Liver (tissue), 9 donors: ENCODE data around the gene ERC1. TPM values are rescaled to one million over a fixed set of nuclear protein-coding genes. Genes with fewer than 3 reads are reported as not detected.

Source experiments
- DNase-seq: peaks from one replicate; pipeline ENCODE4 v3.0.0-alpha.2; 2017; ENCODE audit warnings: low spot score
- H3K27ac ChIP-seq, 2 donors: one replicate each; pipeline ENCODE4 v1.7.0; 2013; ENCODE audit warnings: inconsistent platforms in 2 of 2, low read length in 2 of 2, control low read depth in 1 of 2, low read depth in 1 of 2, mild to moderate bottlenecking in 1 of 2
- H3K27me3 ChIP-seq, 4 donors: one replicate each; pipeline versions ENCODE4 v1.6.1 to v1.7.0; 2013; ENCODE audit warnings: low read length in 3 of 4, inconsistent platforms in 1 of 4, mild to moderate bottlenecking in 1 of 4, moderate library complexity in 1 of 4; ENCODE audit not compliant: control insufficient read depth in 4 of 4, insufficient read depth in 4 of 4
- H3K36me3 ChIP-seq, 4 donors: one replicate each; pipeline versions ENCODE4 v1.6.1 to v1.7.0; 2013; ENCODE audit warnings: low read length in 3 of 4, mild to moderate bottlenecking in 3 of 4, low read depth in 1 of 4, moderate library complexity in 1 of 4; ENCODE audit not compliant: control insufficient read depth in 4 of 4, insufficient read depth in 3 of 4
- H3K4me1 ChIP-seq, 4 donors: one replicate each; pipeline versions ENCODE4 v1.6.1 to v1.7.0; 2013; ENCODE audit warnings: low read length in 3 of 4, mild to moderate bottlenecking in 3 of 4, moderate library complexity in 1 of 4; ENCODE audit not compliant: control insufficient read depth in 4 of 4, insufficient read depth in 4 of 4
- H3K4me3 ChIP-seq, 3 donors: one replicate each; pipeline versions ENCODE4 v1.6.1 to v1.7.0; 2013; ENCODE audit warnings: low read length in 3 of 3, control low read depth in 1 of 3, low read depth in 1 of 3, mild to moderate bottlenecking in 1 of 3
- H3K9ac ChIP-seq, 2 donors: one replicate each; pipeline ENCODE4 v1.7.0; 2013; ENCODE audit warnings: low read length in 2 of 2, mild to moderate bottlenecking in 2 of 2, moderate library complexity in 2 of 2, control low read depth in 1 of 2, low read depth in 1 of 2
- H3K9me3 ChIP-seq, 4 donors: one replicate each; pipeline versions ENCODE4 v1.6.1 to v1.7.0; 2013; ENCODE audit warnings: low read length in 3 of 4; ENCODE audit not compliant: control insufficient read depth in 4 of 4
- EGR1 ChIP-seq, 2 donors: IDR thresholded peaks; 2 replicates each; pipeline ENCODE4 v1.6.1; 2016 to 2018; ENCODE audit warnings: antibody characterized with exemption in 2 of 2, low read depth in 2 of 2
- FOXA2 ChIP-seq: IDR thresholded peaks from 2 replicates; pipeline ENCODE4 v1.6.1; 2016; ENCODE audit warnings: antibody characterized with exemption
- GABPA ChIP-seq, 2 donors: IDR thresholded peaks in 1 of 2; conservative IDR thresholded peaks in 1 of 2; 2 replicates each; pipeline ENCODE4 v1.6.1; 2016; ENCODE audit warnings: antibody characterized with exemption in 2 of 2, mild to moderate bottlenecking in 1 of 2, moderate library complexity in 1 of 2
- HNF4A ChIP-seq, 2 donors: conservative IDR thresholded peaks; 2 replicates each; pipeline ENCODE4 v1.6.1; 2016; ENCODE audit warnings: antibody characterized with exemption in 2 of 2, mild to moderate bottlenecking in 2 of 2
- HNF4G ChIP-seq: IDR thresholded peaks from 2 replicates; pipeline ENCODE4 v1.6.1; 2016; ENCODE audit warnings: antibody characterized with exemption
- JUND ChIP-seq, 2 donors: IDR thresholded peaks; 2 replicates each; pipeline ENCODE4 v1.6.1; 2016; ENCODE audit warnings: antibody characterized with exemption in 2 of 2
- NR2F2 ChIP-seq: IDR thresholded peaks from 2 replicates; pipeline ENCODE4 v1.6.1; 2016; ENCODE audit warnings: antibody characterized with exemption
- RAD21 ChIP-seq, 2 donors: IDR thresholded peaks; 2 replicates each; pipeline ENCODE4 v1.6.1; 2016; ENCODE audit warnings: antibody characterized with exemption in 2 of 2, mild to moderate bottlenecking in 2 of 2
- RXRA ChIP-seq, 2 donors: IDR thresholded peaks; 2 replicates each; pipeline ENCODE4 v1.6.1; 2017 to 2018; ENCODE audit warnings: antibody characterized with exemption in 2 of 2, mild to moderate bottlenecking in 1 of 2
- TAF1 ChIP-seq: conservative IDR thresholded peaks from 2 replicates; pipeline ENCODE4 v1.6.1; 2016; ENCODE audit warnings: antibody characterized with exemption, mild to moderate bottlenecking
- YY1 ChIP-seq: IDR thresholded peaks from 2 replicates; pipeline ENCODE4 v1.6.1; 2016; ENCODE audit warnings: antibody characterized with exemption, mild to moderate bottlenecking
- WGBS: extraction: QIAGEN DNeasy Blood & Tissue Kit; methylation state at CpG from one replicate; pipeline ENCODE4 v1.1.7; 2013; 5-methylcytosine and 5-hydroxymethylcytosine counted together
- polyA plus RNA-seq, 2 donors: library from polyadenylated mRNA; stranded (reverse) in 1 of 2; unstranded in 1 of 2; fragments of 200-250 nt in 1 of 2; fragments of >200 nt in 1 of 2; fragmentation: Nextera tagmentation in 1 of 2; extraction: Ambion mirVana in 1 of 2; gene quantifications; one replicate each; pipeline versions ENCODE4 v1.2.1 to v1.2.3, GENCODE V29; 2013 to 2015
- total RNA-seq, 2 donors: library from RNA; depleted of rRNA; stranded (reverse); fragments of >200 nt; gene quantifications; one replicate each; pipeline ENCODE4 v1.2.3, GENCODE V29; 2014
- TF ChIP-seq, protein P1 (sequence below): IDR thresholded peaks from 2 replicates; pipeline ENCODE4 v1.6.1; 2016; ENCODE audit warnings: antibody characterized with exemption
- TF ChIP-seq, protein P2 (sequence below): IDR thresholded peaks from 2 replicates; pipeline ENCODE4 v1.6.1; 2016; ENCODE audit warnings: antibody characterized with exemption
- TF ChIP-seq, protein P3 (sequence below): fragments of 150-350 bp; IDR thresholded peaks from 2 replicates; pipeline ENCODE4 v1.5.1; 2017; ENCODE audit warnings: improper control_type of control experiment, low read depth, low read length; ENCODE audit not compliant: missing input control
- TF ChIP-seq, protein P4 (sequence below): IDR thresholded peaks from 2 replicates; pipeline ENCODE4 v1.6.1; 2016; ENCODE audit warnings: antibody characterized with exemption, mild to moderate bottlenecking
- TF ChIP-seq, protein P5 (sequence below): IDR thresholded peaks from 2 replicates; pipeline ENCODE4 v1.6.1; 2016; ENCODE audit warnings: antibody characterized with exemption
- donor health status: healthy.
- donor health status: healthy.
- donor health status: healthy.
- donor health status: healthy.
- donor health status: healthy.

The ERC1 gene
- total and polyA plus RNA-seq, 4 donors, result 6.2 to 50.2 (median 10.3) TPM

DNA sequence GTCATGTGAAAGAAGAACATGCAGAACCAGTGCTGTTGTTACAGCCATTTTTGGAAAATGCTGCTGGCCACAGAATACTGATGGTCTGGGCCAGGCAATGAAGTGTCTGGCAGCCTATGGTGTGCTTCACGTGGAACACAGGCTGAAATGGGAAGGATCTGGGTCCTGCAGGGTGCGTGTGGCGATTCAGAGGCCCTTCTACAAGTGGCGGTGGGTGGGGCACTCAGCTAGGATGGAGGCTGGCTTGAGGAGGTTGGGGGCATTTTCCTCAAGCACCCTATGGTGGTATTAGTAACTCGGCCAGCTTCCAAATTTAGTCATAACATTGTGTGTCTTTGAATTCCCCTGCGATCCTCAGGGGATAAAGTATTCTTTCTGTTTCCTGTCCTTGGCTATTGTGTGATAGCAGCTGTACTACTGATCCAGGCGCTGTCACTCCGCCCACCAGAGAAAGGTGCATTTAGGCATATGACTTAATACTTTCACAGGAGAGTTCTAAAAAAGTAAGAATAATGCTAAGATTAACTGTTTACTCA is 32.4 kb upstream of the ERC1 start:
- Histone ChIP-seq H3K9ac (no peak overlapping the region), H3K4me1 (no peaks in the 10 kb centered on the region), H3K36me3 (no peaks in the 10 kb centered on the region), H3K4me3 (no peak overlapping the region), H3K9me3 (no peaks in the 10 kb centered on the region), H3K27me3 (no peaks in the 10 kb centered on the region), H3K27ac (no peak overlapping the region)
- WGBS, result 72% methylated on average over 8 of the region's 8 CpGs
- TF ChIP-seq JUND (IDR thresholded peaks at IDR 0.05), result no peak
- TF ChIP-seq, protein P1, sequence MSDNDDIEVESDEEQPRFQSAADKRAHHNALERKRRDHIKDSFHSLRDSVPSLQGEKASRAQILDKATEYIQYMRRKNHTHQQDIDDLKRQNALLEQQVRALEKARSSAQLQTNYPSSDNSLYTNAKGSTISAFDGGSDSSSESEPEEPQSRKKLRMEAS, result no peak
- TF ChIP-seq TAF1, result no peak
- no peak for TF ChIP-seq EGR1 (IDR thresholded peaks at IDR 0.05; ENCODE audit: low read depth in 2 of 2)
- no peak for TF ChIP-seq RAD21 (IDR thresholded peaks at IDR 0.05)
- no peak for TF ChIP-seq NR2F2
- no peak for TF ChIP-seq FOXA2
- TF ChIP-seq, protein P2, sequence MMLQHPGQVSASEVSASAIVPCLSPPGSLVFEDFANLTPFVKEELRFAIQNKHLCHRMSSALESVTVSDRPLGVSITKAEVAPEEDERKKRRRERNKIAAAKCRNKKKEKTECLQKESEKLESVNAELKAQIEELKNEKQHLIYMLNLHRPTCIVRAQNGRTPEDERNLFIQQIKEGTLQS, result no peak
- TF ChIP-seq GABPA (IDR thresholded peaks at IDR 0.05 in 1 of 2, conservative IDR thresholded peaks at IDR 0.05 in 1 of 2), result no peak
- no peak for DNase-seq

DNA sequence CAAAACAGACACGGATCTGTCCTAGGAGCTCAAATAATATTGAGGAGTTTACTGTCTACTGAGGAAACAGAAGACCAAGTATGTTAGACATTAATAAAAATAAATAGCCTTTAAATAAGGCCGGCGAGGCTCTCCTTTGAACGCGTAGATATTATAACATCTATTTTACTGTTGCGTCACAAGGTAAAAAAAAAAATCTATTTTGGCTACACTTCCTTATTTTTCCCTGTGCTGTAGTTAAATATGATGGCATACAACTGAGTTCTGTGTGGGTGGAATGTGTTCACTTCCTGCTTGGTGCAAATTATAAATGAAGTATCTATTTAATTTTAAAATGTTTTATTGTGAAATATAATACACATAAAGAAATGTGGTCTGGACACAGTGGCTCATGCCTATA is 24.3 kb upstream of the ERC1 start:
- Histone ChIP-seq H3K4me1 (no peaks in the 10 kb centered on the region), H3K9ac (no peak overlapping the region), H3K27ac (no peak overlapping the region), H3K27me3 (no peaks in the 10 kb centered on the region), H3K4me3 (no peak overlapping the region), H3K9me3 (no peaks in the 10 kb centered on the region), H3K36me3 (no peaks in the 10 kb centered on the region)
- TF ChIP-seq, protein P3, sequence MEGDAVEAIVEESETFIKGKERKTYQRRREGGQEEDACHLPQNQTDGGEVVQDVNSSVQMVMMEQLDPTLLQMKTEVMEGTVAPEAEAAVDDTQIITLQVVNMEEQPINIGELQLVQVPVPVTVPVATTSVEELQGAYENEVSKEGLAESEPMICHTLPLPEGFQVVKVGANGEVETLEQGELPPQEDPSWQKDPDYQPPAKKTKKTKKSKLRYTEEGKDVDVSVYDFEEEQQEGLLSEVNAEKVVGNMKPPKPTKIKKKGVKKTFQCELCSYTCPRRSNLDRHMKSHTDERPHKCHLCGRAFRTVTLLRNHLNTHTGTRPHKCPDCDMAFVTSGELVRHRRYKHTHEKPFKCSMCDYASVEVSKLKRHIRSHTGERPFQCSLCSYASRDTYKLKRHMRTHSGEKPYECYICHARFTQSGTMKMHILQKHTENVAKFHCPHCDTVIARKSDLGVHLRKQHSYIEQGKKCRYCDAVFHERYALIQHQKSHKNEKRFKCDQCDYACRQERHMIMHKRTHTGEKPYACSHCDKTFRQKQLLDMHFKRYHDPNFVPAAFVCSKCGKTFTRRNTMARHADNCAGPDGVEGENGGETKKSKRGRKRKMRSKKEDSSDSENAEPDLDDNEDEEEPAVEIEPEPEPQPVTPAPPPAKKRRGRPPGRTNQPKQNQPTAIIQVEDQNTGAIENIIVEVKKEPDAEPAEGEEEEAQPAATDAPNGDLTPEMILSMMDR, result no peak
- TF ChIP-seq GABPA (IDR thresholded peaks at IDR 0.05 in 1 of 2, conservative IDR thresholded peaks at IDR 0.05 in 1 of 2), result no peak
- 89% methylated on average over 6 of the region's 6 CpGs for WGBS
- no peak for DNase-seq

DNA sequence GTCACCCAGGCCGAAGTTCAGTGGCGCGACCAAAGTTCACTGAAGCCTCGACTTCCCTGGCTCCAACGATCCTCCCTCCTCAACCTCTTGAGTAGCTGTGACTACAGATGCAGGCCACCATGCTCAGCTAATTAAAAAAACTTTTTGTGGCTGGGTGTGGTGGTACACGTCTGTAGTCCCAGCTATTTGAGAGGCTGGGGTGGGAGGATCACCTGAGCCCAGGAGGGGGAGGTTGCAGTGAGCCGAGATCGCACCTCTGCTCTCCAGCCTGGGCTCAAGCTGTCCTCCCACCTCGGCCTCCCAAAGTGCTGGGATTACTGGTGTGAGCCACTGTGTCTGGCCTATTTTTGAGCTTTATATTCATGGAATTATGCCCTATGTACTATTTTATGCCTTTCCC is 23.4 kb upstream of the ERC1 start:
- WGBS, result 86% methylated on average over 9 of the region's 9 CpGs
- Histone ChIP-seq H3K36me3 (no peaks in the 10 kb centered on the region), H3K4me3 (no peak overlapping the region), H3K4me1 (no peaks in the 10 kb centered on the region), H3K9ac (no peak overlapping the region), H3K9me3 (no peaks in the 10 kb centered on the region), H3K27ac (no peak overlapping the region), H3K27me3 (no peaks in the 10 kb centered on the region)
- TF ChIP-seq, protein P3, result no peak
- TF ChIP-seq, protein P4, sequence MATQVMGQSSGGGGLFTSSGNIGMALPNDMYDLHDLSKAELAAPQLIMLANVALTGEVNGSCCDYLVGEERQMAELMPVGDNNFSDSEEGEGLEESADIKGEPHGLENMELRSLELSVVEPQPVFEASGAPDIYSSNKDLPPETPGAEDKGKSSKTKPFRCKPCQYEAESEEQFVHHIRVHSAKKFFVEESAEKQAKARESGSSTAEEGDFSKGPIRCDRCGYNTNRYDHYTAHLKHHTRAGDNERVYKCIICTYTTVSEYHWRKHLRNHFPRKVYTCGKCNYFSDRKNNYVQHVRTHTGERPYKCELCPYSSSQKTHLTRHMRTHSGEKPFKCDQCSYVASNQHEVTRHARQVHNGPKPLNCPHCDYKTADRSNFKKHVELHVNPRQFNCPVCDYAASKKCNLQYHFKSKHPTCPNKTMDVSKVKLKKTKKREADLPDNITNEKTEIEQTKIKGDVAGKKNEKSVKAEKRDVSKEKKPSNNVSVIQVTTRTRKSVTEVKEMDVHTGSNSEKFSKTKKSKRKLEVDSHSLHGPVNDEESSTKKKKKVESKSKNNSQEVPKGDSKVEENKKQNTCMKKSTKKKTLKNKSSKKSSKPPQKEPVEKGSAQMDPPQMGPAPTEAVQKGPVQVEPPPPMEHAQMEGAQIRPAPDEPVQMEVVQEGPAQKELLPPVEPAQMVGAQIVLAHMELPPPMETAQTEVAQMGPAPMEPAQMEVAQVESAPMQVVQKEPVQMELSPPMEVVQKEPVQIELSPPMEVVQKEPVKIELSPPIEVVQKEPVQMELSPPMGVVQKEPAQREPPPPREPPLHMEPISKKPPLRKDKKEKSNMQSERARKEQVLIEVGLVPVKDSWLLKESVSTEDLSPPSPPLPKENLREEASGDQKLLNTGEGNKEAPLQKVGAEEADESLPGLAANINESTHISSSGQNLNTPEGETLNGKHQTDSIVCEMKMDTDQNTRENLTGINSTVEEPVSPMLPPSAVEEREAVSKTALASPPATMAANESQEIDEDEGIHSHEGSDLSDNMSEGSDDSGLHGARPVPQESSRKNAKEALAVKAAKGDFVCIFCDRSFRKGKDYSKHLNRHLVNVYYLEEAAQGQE, result no peak
- no peak for TF ChIP-seq JUND (IDR thresholded peaks at IDR 0.05)
- TF ChIP-seq EGR1 (IDR thresholded peaks at IDR 0.05; ENCODE audit: low read depth in 2 of 2), result no peak
- TF ChIP-seq RAD21 (IDR thresholded peaks at IDR 0.05), result no peak
- no peak for TF ChIP-seq HNF4G
- TF ChIP-seq, protein P2, result no peak
- TF ChIP-seq YY1, result no peak
- no peak for TF ChIP-seq RXRA (IDR thresholded peaks at IDR 0.05)
- no peak for TF ChIP-seq FOXA2
- TF ChIP-seq HNF4A (conservative IDR thresholded peaks at IDR 0.05), result no peak
- no peak for TF ChIP-seq GABPA (IDR thresholded peaks at IDR 0.05 in 1 of 2, conservative IDR thresholded peaks at IDR 0.05 in 1 of 2)
- TF ChIP-seq, protein P5, sequence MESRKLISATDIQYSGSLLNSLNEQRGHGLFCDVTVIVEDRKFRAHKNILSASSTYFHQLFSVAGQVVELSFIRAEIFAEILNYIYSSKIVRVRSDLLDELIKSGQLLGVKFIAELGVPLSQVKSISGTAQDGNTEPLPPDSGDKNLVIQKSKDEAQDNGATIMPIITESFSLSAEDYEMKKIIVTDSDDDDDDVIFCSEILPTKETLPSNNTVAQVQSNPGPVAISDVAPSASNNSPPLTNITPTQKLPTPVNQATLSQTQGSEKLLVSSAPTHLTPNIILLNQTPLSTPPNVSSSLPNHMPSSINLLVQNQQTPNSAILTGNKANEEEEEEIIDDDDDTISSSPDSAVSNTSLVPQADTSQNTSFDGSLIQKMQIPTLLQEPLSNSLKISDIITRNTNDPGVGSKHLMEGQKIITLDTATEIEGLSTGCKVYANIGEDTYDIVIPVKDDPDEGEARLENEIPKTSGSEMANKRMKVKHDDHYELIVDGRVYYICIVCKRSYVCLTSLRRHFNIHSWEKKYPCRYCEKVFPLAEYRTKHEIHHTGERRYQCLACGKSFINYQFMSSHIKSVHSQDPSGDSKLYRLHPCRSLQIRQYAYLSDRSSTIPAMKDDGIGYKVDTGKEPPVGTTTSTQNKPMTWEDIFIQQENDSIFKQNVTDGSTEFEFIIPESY, result no peak
- DNase-seq, result no peak
